ENCODE measurements around the gene TMED10. TPM values are rescaled to one million over a fixed set of nuclear protein-coding genes. Genes with fewer than 3 reads are reported as not detected.

TMED10 gene
- polyA plus RNA-seq, 1 donor from 2014 or later: 146 TPM

- no peak for TF ChIP-seq REST (IDR thresholded peaks at IDR 0.05; ENCODE audit: borderline replicate concordance)
Measured at GRCh38 chr14:75222208-75222701, 45.8 kb upstream of the TMED10 start (continued).

GRCh38 chr14:75221797-75222196 is 45.4 kb upstream of the TMED10 start:
- Histone ChIP-seq H3K27me3 (ENCODE audit: insufficient read depth, low read depth, low read length) (no peaks in the 10 kb centered on the region), H3K27ac (ENCODE audit: low read length) (no peak overlapping the region), H3K79me2 (replicated peaks; ENCODE audit: insufficient read depth, low read length) (no peaks in the 10 kb centered on the region), H3K9ac (ENCODE audit: low read length) (no peak overlapping the region), H3F3A (ENCODE audit: insufficient read depth, low read length, poor library complexity, severe bottlenecking) (no peaks in the 10 kb centered on the region), H3K9me3 (ENCODE audit: low read length) (no peaks in the 10 kb centered on the region), H2AFZ (ENCODE audit: low read depth, low read length) (no peak overlapping the region), H3K9me2 (ENCODE audit: insufficient read depth, low read length) (no peaks in the 10 kb centered on the region), H3K36me3 (ENCODE audit: insufficient read depth, low read length) (no peaks in the 10 kb centered on the region), H3K4me3 (ENCODE audit: low read length) (no peak overlapping the region), H4K20me1 (ENCODE audit: insufficient read depth) (no peaks in the 10 kb centered on the region), H3K4me2 (ENCODE audit: low read length) (no peak overlapping the region)
- TF ChIP-seq CTCF (IDR thresholded peaks at IDR 0.05; ENCODE audit: poor library complexity, severe bottlenecking) (no peak), EZH2 (IDR thresholded peaks at IDR 0.05; ENCODE audit: borderline replicate concordance, insufficient read depth, low read length, poor library complexity, severe bottlenecking) (no peak), RAD21 (conservative IDR thresholded peaks at IDR 0.05) (no peak)

GRCh38 chr14:75220156-75220555 is 43.7 kb upstream of the TMED10 start:
- Histone ChIP-seq H4K20me1 (ENCODE audit: insufficient read depth) (no peaks in the 10 kb centered on the region), H3K9me2 (ENCODE audit: insufficient read depth, low read length) (no peaks in the 10 kb centered on the region), H3K4me3 (ENCODE audit: low read length) (no peak overlapping the region), H3K9ac (ENCODE audit: low read length) (no peak overlapping the region), H3K27me3 (ENCODE audit: insufficient read depth, low read depth, low read length) (no peaks in the 10 kb centered on the region), H3K36me3 (ENCODE audit: insufficient read depth, low read length) (no peaks in the 10 kb centered on the region), H3K9me3 (ENCODE audit: low read length) (no peaks in the 10 kb centered on the region), H3F3A (ENCODE audit: insufficient read depth, low read length, poor library complexity, severe bottlenecking) (no peaks in the 10 kb centered on the region), H3K4me2 (ENCODE audit: low read length) (no peak overlapping the region), H3K79me2 (replicated peaks; ENCODE audit: insufficient read depth, low read length) (no peaks in the 10 kb centered on the region), H3K27ac (ENCODE audit: low read length) (no peak overlapping the region), H2AFZ (ENCODE audit: low read depth, low read length) (no peak overlapping the region)
- no peak for TF ChIP-seq TAF1 (IDR thresholded peaks at IDR 0.05; ENCODE audit: low read depth)
- TF ChIP-seq SMC3 (conservative IDR thresholded peaks at IDR 0.05; ENCODE audit: poor library complexity): no peak
- no peak for TF ChIP-seq REST (IDR thresholded peaks at IDR 0.05; ENCODE audit: borderline replicate concordance)
- TF ChIP-seq EP300 (conservative IDR thresholded peaks at IDR 0.05; ENCODE audit: poor library complexity, severe bottlenecking): no peak
- TF ChIP-seq RAD21 (conservative IDR thresholded peaks at IDR 0.05): no peak
